ENCODE results near the gene CCDC182. TPM values are rescaled to one million over a fixed set of nuclear protein-coding genes. Genes with fewer than 3 reads are reported as not detected.

CCDC182 gene
- total and polyA plus RNA-seq, 7 donors, result not detected

DNA sequence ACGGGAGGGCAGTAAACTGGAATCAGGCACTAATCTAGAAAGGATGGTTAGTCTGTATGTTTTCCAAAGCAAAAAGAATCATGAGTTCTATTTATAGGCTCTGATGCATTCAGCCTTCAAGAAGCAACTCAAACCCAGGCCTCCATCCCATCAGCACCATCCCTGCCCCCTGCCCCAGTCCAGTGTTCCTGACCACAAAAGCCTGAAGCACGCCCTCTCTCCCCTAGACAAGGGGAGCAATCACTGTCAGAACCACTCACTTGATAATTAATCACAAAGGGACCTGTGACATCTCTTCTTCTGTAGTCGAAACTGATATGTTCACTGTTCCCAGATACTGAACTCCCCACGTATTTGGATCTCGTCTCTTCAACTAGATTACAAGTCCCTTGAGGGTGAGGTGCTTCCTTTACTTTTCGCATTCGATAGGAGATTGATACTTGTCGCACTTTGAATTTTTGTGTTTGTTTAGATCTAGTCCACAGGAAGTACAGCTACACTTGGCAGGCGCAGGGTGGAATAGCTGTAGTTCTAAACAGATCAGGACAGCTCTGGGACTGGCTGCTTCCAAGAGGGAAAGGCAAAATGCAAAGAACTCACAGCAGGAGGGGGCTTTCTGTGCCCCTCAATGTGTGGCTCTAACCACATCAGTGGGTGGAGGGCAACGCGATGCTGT, 36.4 kb upstream of the CCDC182 start:
- Histone ChIP-seq H3K9me3 (no peaks in the 10 kb centered on the region), H3K36me3 (no peaks in the 10 kb centered on the region), H3K4me3 (no peak overlapping the region), H3K27ac (no peak overlapping the region), H3K4me1 (peaks cover 0 to 19% (median 13%) of the 10 kb centered on the region in 4 donors), H3K27me3 (peaks cover 4 to 20% (median 11%) of the 10 kb centered on the region in 3 donors)
- TF ChIP-seq EP300 (IDR thresholded peaks at IDR 0.05) (no peak), CTCF (IDR thresholded peaks at IDR 0.05) (no peak), POLR2AphosphoS5 (IDR thresholded peaks at IDR 0.05) (no peak)
- intact Hi-C loops (cut with DNase I), result no loop called here
- DNase-seq, result no peak
- 60 to 71% methylated on average over 11 of the region's 11 CpGs for WGBS, 2 donors

GRCh38 chr17:57779706-57780105, 34.6 kb upstream of the CCDC182 start:
- no peaks in the 10 kb centered on the region for H3K9me3 ChIP-seq
- H3K27me3 ChIP-seq, result peaks cover 4 to 20% (median 11%) of the 10 kb centered on the region in 3 donors
- no peak overlapping the region for H3K4me3 ChIP-seq
- WGBS, 2 donors, result 35 to 72% methylated on average over 2 of the region's 2 CpGs
- TF ChIP-seq POLR2A (IDR thresholded peaks at IDR 0.05) (no peak), EP300 (IDR thresholded peaks at IDR 0.05) (no peak), POLR2AphosphoS5 (IDR thresholded peaks at IDR 0.05) (no peak), CTCF (IDR thresholded peaks at IDR 0.05) (no peak)
- intact Hi-C loops (cut with DNase I), result no loop called here
- DNase-seq, result no peak
- no peaks in the 10 kb centered on the region for H3K36me3 ChIP-seq
- H3K4me1 ChIP-seq, result peaks cover 0 to 19% (median 13%) of the 10 kb centered on the region in 4 donors
- no peak overlapping the region for H3K27ac ChIP-seq

DNA sequence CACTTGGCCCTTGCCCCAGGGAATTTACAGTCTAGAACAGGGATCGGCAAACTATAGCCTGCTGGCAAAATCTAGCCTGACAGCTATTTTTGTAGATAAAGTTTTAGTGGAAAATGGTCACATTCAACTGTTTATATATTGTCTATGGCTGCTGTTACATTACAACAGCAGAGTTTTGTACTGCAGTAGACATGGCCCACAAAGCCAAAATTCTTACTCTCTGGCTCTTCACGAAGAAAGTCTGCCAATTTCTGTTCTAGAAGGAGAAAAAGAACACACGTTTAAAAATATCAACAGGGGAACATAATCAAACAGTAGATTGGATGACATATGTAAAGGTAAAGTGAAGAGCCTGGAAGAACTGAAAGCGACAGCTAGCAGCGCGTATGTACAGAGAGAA, 33.2 kb upstream of the CCDC182 start:
- H3K4me3 ChIP-seq, result no peak overlapping the region
- intact Hi-C loops (cut with DNase I), result no loop called here
- H3K4me1 ChIP-seq, result peaks cover 0 to 17% (median 10%) of the 10 kb centered on the region in 4 donors
- DNase-seq, result no peak
- no peaks in the 10 kb centered on the region for H3K36me3 ChIP-seq
- H3K9me3 ChIP-seq, result no peaks in the 10 kb centered on the region
- 82 to 83% methylated on average over 6 of the region's 6 CpGs for WGBS, 2 donors
- H3K27me3 ChIP-seq, result peaks cover 4 to 15% (median 8%) of the 10 kb centered on the region in 3 donors
- H3K27ac ChIP-seq, result no peak overlapping the region
- no peak for TF ChIP-seq POLR2AphosphoS5 (IDR thresholded peaks at IDR 0.05)
- TF ChIP-seq EP300 (IDR thresholded peaks at IDR 0.05), result no peak
- no peak for TF ChIP-seq POLR2A (IDR thresholded peaks at IDR 0.05)
- TF ChIP-seq CTCF (IDR thresholded peaks at IDR 0.05), result no peak

- Histone ChIP-seq H3K4me3 (no peak overlapping the region), H3K9me3 (no peaks in the 10 kb centered on the region), H3K27me3 (no peaks in the 10 kb centered on the region), H3K4me1 (no peaks in the 10 kb centered on the region), H3K36me3 (no peaks in the 10 kb centered on the region), H3K27ac (no peak overlapping the region)
- no peak for DNase-seq
- 91% methylated on average over 12 of the region's 12 CpGs for WGBS, 2 donors
- intact Hi-C loops (cut with DNase I), result no loop called here
- no peak for TF ChIP-seq CTCF (IDR thresholded peaks at IDR 0.05)
- no peak for TF ChIP-seq POLR2AphosphoS5 (IDR thresholded peaks at IDR 0.05)
- no peak for TF ChIP-seq POLR2A (IDR thresholded peaks at IDR 0.05)
- no peak for TF ChIP-seq EP300 (IDR thresholded peaks at IDR 0.05)
Measured at GRCh38 chr17:57776366-57776765, 31.3 kb upstream of the CCDC182 start.

DNA sequence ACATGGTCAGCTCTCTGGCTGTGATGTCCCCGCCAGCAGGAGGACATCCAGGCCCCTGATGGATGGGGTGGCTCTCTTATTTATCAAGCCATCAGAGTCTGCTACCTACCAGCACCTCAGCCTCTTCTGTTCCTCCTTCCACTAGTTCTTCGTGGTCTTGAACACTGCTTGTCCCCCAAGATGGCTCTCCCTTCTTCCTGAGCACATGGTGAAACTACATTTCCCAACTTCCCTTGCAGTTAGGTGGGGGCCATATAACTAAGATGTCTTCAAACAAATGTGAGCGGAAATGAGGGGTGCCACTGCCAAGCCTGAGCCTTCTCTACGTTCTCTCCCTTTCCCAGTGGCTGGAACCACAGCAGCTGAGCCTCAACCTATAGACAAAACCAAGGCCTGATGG, 29.8 kb upstream of the CCDC182 start:
- WGBS, 2 donors, result 81 to 93% methylated on average over 4 of the region's 4 CpGs
- no peak overlapping the region for H3K4me3 ChIP-seq
- no peak for DNase-seq
- no peaks in the 10 kb centered on the region for H3K27me3 ChIP-seq
- intact Hi-C loops (cut with DNase I), result no loop called here
- TF ChIP-seq POLR2AphosphoS5 (IDR thresholded peaks at IDR 0.05) (no peak), POLR2A (IDR thresholded peaks at IDR 0.05) (no peak), CTCF (IDR thresholded peaks at IDR 0.05) (no peak), EP300 (IDR thresholded peaks at IDR 0.05) (no peak)
- H3K36me3 ChIP-seq, result no peaks in the 10 kb centered on the region
- no peaks in the 10 kb centered on the region for H3K9me3 ChIP-seq
- H3K4me1 ChIP-seq, result no peaks in the 10 kb centered on the region
- no peak overlapping the region for H3K27ac ChIP-seq

All from sigmoid colon (tissue), 7 donors.